GM18507 (cell line): ENCODE measurements around the gene CCDC188.

Experiments
- DNase-seq: peaks from one replicate; pipeline ENCODE4 v3.0.0; 2011; ENCODE audit warnings: low read depth; ENCODE audit not compliant: insufficient read length; ENCODE audit errors: extremely low spot score
- FAIRE-seq: peaks from 2 replicates; lab custom pipeline; 2011; peaks lifted over from hg19 to GRCh38; lab: Jason Lieb, UNC

Gene CCDC188

DNA sequence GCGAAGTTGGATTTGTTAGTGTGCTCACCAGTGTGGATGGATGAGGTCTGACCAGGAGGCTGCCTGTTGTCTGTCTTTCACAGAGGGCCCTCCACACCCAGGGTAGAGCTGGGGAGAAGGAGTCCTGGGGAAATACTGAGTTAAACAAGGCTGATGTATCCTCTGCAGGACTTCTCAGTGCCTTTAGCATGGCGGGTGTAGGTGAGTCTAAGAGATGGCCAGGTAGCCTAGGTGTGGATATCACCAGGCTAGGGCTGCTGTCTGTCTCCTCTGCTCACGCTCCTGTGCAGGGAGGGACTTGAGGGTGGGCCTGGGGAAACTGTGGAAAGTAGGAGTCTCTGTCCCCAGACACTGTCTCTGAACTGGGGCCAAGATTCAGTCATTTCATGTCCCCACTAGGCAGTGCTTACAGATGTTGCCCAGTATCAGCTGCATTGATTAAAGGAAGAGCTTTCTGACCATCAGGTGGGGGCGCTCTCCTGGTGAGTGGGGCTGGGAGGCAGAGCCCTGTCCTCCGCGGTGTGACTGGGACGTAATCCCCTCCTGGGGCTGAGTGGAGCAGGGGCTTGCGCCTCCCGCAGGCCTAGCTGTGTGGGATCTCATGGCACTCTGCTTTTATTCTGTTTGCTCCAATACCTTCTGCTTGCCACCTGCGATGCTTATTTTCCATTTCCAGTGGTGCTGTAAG is 35.5 kb upstream of the CCDC188 start:
- no peak for FAIRE-seq
- no peak for DNase-seq

DNA sequence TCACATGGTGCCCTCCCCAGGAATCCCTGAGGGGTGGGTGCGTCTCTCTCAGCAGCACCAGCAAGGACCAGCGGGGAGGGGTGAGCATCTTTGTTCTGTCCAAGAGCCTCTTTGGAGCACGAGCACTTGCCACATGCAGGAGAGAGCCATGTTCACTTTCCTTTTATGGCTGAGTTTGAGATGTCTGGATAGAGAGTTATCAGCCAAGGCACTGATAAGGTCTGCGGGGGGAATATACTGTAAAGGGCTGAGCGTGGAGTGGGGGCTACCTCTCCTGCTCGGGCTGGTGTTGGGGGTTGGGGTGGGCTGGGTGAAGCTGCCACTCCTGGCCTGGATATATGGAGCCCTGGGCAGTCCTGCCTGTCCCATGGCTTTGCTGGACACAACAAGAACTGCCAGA is 34.9 kb upstream of the CCDC188 start:
- DNase-seq (no peak), FAIRE-seq (no peak)

DNA sequence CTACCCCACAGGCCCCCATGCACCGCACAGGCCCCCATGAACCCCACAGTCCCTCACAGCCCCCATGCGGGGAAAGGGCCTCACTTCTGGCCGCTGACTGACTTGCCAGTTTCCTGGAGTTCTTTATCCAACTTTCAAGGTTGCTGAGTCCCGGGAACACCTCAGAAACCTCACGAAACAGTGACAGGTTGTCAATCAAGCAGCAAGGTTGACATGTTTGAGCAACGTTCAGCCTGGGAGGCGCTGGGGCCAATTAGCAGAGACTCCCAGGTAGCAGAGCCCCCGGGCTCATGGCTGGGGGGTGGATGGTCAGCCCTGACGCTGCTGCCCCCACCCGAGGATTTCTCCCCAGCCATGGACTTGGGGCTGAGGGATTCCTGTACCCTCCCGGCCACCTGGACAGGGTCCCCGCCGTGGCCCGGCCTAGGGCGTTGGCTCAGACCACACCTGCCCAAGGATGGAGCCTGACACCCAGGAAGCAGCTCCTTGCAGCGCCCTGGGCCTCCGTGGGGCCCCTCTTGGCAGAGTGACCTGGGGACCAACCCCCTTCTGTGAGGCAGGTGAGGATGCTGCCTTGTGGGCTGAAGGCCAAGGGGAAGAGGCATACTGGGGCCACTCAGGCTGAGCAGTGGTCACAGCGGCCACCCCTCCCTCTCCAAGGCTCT is 33.8 kb upstream of the CCDC188 start:
- DNase-seq: no peak
- no peak for FAIRE-seq

DNA sequence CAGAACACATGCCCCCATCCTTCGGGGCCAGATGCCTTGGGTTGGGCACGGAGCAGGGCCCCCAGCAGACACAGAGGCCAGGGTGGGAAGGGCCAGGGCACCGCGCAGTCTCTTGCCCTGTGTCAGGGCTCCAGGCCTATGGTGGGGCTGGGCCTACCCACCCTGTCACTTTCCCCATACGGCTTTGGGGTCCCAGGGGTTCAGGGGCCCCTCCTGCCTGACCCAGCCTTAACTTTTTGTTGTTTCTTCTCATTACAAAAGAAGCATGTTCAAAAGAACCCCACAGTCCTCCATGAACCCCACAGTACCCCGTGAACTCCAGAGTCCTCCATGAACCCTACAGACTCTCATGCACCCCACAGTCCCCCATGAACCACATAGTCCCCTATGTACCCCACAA is 33.0 kb upstream of the CCDC188 start:
- FAIRE-seq: no peak
- no peak for DNase-seq

DNA sequence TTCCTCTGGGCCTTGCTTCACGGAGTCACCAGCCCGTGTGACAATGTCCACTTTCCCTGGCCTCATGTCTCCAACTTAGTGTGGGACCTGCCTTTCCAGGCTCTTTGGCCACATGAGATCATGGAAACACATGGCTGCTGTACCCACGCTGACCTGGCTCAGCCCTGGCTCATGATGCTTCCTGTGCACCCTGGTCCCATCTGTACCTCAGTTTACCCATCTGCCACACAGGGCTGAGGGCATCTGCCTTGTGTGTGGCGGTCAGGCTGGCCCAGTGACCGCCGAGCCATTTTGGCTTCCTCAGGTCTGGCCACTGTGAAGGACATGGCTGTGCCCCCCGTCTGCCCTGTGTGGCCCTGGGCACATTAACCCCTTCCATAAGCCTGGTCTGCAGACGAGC is 32.2 kb upstream of the CCDC188 start:
- FAIRE-seq: no peak
- no peak for DNase-seq

DNA sequence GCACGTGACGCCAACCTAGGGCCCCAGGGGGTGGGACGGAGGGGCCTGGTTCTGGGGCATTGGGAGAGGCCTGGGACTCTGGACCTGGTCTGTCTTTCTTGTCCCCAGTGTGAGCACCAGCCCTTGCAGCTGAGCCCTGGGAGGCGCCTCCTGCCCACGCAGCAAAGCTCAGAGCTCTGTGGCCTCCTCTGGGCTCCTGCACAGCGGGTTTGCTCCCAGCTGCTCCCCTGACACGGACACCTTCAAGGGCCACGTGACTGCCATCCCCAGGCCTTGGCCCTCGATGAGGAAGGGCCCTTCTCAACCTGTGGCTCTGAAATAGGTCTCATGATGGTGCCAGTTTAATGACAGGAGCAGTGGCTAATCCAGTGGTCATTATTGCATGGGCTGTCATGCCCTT is 31.5 kb upstream of the CCDC188 start:
- FAIRE-seq: no peak
- no peak for DNase-seq

DNA sequence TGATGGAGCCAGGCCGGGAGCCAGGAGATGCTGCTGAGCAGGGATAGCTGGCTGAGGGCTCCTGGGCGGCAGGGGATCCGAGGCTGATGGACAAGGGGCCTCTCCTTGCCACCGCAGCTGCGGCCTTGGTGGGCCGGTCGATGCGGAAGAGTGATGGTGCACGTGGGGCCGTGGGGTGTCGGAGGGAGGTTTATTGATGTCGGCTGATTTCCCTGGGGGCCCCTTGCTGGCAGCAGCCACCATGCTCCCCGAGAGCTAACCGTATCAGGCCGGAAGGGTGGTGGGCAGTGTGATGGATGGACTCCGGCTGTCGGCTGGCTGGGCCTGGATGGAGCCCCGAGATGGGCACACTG is 31.0 kb upstream of the CCDC188 start:
- DNase-seq (no peak), FAIRE-seq (no peak)

DNA sequence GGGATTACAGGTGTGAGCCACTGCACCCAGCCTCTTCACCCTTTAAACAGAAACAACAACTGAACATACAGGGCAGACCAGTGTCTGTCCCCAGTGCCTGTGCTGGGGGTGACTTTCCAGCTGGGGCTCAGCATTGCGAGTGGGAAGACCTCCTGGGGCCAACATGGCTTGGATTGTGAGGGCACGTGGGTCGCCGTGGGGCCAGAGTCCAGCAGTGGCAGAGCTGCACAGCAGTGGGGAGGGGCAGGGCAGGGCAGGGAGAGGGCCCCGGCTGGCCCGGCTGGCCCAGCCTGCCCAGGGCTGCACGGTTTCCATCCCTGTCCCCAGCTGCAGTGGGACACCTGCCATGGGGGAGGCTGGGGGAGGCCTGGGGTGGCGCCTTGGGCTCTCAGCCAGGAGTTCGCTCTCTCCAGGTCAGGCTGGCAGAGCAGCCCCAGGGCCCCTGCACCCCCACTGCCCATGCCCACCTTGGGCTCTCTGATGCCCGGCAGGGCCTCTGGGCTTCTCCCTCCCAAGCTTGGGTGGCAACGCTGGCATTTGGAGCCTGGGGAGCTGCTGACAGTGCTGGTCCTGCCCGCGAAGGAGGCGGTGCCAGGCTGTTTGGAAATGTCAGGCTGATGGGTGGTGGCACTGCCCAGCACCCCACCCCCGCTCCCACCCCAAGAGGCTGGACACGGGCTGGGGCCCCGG is 30.5 kb upstream of the CCDC188 start:
- DNase-seq (no peak), FAIRE-seq (no peak)

DNA sequence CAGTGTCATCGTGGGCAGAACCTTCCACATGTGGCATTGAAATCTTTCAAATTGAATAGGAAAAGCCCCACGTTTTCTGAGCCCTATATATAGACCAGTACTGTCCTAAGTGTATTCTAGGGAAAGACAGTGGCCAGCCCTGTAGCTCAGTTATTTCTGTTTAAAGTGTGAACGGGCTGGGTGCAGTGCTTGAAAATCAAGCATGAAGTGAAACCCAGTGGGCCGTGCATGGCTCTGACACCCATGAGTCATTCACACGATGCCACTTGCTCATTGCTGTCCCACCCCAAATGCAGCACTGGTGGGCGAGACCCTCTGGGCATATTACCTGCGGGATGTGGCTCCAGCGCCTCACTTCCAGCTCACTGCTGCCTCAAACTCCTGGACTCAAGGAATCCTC is 29.8 kb upstream of the CCDC188 start:
- DNase-seq (no peak), FAIRE-seq (no peak)

DNA sequence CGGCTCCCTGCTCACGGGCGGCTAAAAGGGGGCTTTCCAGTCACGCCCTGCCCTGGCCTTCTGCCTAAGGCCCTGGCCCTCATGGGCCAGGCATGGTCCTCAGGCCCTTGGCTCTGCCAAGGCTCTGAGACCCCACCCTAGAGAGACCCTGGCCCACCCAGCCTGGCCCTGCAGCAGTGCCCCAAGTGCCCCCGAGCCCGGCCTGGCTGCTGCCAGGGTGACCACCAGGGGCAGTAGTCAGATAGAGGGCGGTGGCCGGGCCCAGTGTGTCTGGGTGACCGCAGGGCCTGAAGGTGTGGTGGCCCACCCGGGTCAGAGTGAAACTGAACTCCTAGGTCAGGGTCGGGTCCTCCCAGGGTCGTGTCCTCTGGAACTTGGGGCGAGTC is 29.4 kb upstream of the CCDC188 start:
- DNase-seq: no peak
- no peak for FAIRE-seq

DNA sequence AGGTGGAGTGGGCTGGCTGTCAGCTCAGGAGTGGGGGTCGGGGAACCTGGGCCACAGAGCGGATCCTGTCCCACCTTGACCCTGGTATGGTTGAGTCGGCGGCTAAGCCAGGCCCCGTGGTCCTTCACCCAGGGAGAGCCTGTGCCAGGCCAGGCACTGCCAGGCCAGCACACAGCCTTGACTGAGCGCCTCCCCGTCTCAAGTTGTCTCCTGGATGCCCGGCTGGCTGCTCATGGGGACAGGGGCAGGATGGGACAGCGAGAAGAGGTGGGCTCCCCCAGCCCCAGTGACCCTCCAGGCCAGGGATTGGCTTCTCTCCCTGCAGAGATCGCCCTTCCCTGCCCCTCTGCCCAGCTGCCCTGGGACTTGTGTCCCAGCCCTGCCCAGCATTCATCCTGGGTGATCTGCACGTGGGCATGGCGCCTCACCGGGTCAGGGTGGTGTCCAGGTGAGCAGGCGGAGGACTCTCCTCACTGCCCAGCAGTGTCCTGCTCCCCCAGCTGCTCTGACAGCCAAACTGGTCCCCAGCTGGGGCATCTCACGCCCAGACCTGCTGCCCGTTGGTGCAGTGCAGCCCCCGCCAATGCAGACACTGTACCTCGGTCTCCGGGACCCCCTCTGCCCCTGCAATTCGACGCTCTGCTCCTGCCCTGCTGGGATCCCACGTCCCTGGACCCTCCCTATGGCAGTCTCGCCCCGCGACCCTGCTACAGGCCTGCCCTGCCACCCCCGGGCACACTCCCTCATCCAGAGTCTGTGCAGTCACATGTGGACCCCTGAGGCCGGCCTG is 28.8 kb upstream of the CCDC188 start:
- FAIRE-seq (no peak), DNase-seq (no peak)

DNA sequence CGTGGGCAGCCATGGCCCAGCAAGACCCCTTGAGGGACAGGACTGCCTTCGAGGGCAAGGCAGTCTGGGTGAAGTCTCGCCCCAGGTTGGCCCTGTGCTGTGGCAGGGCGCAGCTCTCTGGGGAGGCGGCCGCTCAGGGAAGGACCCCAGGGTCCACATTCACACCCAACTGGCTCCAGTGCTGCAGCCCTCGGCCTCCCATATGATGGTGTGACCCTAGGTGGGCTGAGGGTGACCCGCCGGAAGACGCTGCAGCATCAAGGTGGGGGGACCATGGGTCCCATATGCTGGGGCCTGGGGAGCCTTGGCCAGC is 28.0 kb upstream of the CCDC188 start:
- DNase-seq (no peak), FAIRE-seq (no peak)

DNA sequence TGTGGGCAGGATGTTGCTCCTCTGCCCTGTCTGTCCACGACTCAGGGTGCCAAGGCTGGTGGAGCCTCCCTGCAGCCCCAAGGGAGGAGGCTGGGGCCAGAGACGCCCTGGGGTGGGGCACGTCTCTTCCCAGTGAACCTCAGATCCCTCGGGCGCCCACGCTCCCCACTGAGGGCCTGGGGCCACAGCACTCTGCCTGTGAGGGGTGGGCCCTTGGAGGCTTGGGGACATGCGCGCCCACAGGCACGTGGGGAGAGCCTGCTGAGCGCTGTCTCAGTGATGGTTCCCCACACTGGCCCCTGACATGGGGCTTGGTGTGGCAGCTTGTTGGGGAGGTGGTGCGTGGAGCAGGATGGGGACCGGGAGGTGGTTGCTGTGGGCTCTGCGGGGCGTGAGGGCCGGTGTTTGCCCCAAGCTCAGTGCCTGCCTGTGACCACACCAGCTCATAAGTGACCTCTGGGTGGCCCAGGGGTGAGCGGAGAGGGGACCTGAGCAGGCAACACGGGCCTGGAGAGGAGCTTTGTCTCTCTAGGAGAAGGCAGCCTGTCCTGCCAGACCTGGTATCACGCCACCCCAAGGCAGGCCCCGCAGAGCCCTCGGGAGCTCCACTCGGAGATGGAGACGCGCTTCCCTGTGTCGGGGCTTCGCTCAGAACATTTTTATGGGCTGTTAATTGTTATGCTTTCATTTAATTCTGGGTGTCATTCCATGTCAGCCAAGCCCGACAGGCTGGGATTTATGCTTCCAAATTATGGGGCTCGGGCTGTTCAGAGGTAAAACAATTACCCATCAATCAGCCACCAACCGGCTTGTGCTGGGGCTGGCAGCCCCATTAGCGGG is 27.4 kb upstream of the CCDC188 start:
- no peak for DNase-seq
- FAIRE-seq: no peak

DNA sequence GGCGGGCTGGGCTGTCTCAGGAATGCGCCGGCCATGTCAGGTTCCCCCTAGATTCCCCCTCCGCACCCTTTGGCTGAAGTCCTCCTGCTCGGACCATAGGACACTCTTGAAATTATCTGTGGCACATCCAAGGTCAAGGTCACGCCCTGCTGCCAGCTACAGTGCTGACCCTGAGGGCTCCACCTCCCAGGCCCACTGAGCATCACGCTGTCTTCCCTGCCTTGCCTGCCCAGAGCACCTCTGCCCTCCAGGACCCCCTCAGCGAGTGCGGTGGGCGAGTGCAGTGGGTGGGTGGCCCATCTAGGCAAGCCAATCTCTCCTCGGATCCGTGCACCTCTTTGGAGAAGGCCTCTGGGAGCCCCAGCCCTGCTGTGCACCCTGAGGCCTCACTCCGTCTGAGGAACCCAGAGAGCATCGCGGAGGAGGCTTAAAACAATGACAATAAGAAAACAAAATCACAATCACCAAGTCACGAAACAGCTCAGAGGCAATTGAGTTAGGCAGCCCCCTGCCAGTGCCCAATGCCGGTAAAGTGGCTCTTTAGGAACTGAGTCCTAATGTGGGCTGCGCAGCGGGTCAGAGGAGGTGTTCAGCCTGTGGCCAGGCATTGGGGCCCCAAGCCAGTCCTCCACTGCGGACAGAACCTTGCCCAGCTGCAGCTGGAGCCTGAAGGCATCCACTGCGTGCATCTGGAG is 26.5 kb upstream of the CCDC188 start:
- DNase-seq: no peak
- no peak for FAIRE-seq

DNA sequence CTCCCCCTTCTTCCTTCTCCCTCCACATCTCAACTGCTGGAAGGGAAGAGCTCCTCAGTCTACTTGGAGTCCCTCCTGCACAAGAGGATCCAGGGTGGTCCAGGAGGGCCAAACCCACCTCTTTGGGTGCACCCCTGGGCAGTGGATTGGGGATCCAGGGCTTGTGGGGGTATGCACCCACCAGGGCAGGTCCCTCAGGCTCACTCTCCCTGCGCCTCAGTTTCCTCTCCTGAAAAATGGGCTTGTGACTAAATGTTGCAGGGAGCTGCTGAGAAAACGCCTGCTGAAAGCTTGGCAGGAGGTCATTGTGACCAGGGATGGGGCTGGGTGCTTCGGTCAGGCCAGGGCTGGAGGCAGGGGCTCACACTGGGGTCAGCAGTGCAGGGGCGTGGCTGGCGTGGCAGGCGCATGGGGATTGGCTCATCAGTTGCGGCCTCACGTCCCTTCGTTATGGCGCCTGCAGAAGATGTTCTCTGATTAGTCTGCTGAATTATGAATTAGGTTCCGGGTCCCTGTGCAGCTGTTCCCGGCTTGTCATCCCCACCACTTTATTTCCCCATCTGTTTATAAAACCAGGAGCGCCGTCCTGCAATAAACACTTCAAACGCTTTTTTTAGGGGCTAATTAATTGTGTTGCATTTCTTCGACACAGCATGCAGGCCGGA is 25.7 kb upstream of the CCDC188 start:
- FAIRE-seq (no peak), DNase-seq (no peak)

DNA sequence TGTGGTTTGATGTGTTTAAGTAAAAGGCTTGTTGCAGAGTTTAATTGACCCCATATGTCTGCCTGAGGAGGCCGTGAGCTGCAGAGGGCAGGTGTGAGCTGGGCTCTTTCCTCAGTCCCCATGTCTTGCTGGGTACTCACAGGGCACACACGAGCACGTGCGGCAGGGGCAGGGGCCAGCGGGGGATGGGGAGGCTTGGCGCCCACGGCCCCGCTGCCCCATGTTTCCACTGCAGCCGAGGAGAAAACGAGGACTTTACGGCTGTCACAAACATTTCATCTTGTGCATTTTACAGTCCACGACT is 24.7 kb upstream of the CCDC188 start:
- no peak for FAIRE-seq

DNA sequence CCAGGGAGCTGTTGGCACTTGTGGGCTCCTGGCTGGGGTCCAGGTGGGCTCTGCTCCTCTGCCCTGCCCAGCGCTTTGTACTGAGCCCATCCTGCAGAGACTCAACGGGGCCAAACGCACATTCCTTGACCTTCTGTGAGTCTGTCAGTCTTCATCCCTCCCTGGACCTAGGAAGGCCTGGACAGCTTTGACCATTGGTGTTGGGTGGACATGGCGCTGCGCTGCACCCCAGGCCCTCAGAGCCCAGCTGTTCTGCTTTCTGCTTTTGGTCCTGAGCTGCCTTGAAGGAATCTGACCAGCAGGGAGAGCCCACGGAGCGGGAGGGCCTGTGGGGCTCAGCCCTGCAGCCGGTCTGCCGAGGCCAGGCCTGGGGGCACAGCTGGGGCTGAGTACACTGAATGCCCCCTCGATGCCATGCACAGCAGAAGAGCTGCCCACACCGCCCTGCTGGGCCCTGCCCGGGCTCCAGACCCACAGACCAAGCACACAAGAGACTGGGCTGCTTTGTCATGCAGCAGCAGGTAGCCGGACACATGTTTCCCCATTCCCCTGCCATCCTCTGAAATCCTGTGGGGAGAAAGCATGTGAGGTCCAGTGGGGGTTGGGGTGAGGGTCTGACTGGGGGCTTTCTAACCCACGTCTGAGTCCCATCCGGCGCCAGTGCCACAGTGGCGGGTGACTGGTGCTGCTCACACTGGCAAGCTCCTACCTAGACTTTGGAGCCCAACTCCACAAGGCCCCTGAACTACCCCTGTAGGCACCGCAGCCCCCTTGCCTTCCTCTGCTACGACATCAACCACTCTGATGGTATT is 24.1 kb upstream of the CCDC188 start:
- FAIRE-seq: no peak
- DNase-seq: no peak

More for the DNA sequence above, 24.7 kb upstream of the CCDC188 start:
- DNase-seq: no peak

DNA sequence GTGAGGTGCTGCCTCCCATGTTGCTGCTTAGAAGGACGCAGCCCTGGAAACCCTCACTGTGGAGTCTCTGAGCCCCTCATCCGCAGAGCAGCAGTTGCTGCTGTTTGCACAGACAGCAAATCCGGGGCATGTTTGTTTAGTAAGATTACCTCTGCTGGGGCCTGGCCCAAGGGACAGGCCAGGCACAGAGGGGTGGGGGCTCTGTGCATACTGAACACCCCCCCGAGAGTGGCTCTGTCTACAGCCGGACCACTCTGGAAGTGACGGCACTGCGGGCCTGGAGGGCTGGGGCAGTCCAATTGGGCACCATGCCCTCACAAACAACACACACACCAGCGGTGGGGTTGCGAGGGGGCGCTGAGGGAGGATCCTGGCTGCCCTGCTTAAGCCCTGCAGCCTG is 22.9 kb upstream of the CCDC188 start:
- DNase-seq (no peak), FAIRE-seq (no peak)
